Right lobe of liver (tissue), 4 donors: ENCODE results near the gene PCGF5.

Experiments used
- CTCF ChIP-seq, 4 donors: fragments of 200-600 bp in 3 of 4; fragments of 450-650 bp in 1 of 4; IDR thresholded peaks; one replicate each; pipeline versions ENCODE4 v1.5.1 to v1.8.0; 2016 to 2022; ENCODE audit warnings: antibody characterized with exemption in 4 of 4, mild to moderate bottlenecking in 2 of 4
- POLR2A ChIP-seq: fragments of 450-650 bp; IDR thresholded peaks from one replicate; pipeline ENCODE4 v1.6.1; 2017; ENCODE audit warnings: antibody characterized with exemption, mild to moderate bottlenecking
- donor health status: DM: no; HTN: no; CAD: no.
- donor health status: DM: no; HTN: no; CAD: no.
- donor health status: DM: no; HTN: yes; CAD: no.

GRCh38 chr10:91201213-91201996 lies 19.1 kb upstream of the PCGF5 start:
- TF ChIP-seq CTCF (IDR thresholded peaks at IDR 0.05) (no peak), POLR2A (no peak)
